DOHH2 (cell line): ENCODE data around the gene CIPC.

ENCODE experiments used
- H3F3A ChIP-seq: fragments of 200-600 bp; sonication (generic), shearing (Covaris generic); 2 replicates; pipeline ENCODE4 v1.6.0; 2016; ENCODE audit warnings: antibody characterized with exemption, mild to moderate bottlenecking; ENCODE audit not compliant: control insufficient read depth, insufficient read depth
- H3K27ac ChIP-seq: fragments of 200-600 bp; sonication (generic); 2 replicates; pipeline ENCODE4 v1.5.1; 2014; ENCODE audit warnings: low read depth, mild to moderate bottlenecking, low read length, moderate library complexity
- H3K27me3 ChIP-seq: fragments of 200-600 bp; sonication (generic); 2 replicates; pipeline ENCODE4 v1.6.1; 2014; ENCODE audit warnings: mild to moderate bottlenecking, low read length, mixed read lengths; ENCODE audit not compliant: control insufficient read depth
- H3K36me3 ChIP-seq: fragments of 200-600 bp; sonication (generic); 2 replicates; pipeline ENCODE4 v1.6.1; 2014; ENCODE audit warnings: mild to moderate bottlenecking, low read length, moderate library complexity, mixed read lengths; ENCODE audit not compliant: control insufficient read depth
- H3K4me1 ChIP-seq: fragments of 200-600 bp; sonication (generic); 2 replicates; pipeline ENCODE4 v1.6.1; 2014; ENCODE audit warnings: mild to moderate bottlenecking, low read length, mixed read lengths; ENCODE audit not compliant: control insufficient read depth
- H3K4me2 ChIP-seq: fragments of 200-600 bp; sonication (generic); 2 replicates; pipeline ENCODE4 v1.6.0; 2014; ENCODE audit warnings: mild to moderate bottlenecking, low read length, moderate library complexity
- H3K4me3 ChIP-seq: fragments of 200-600 bp; sonication (generic); 2 replicates; pipeline ENCODE4 v1.5.1; 2014; ENCODE audit warnings: mild to moderate bottlenecking, low read length, mixed read lengths
- H3K79me2 ChIP-seq: fragments of 200-600 bp; sonication (generic); 2 replicates; pipeline ENCODE4 v1.6.1; 2014; ENCODE audit warnings: mild to moderate bottlenecking, low read length, mixed read lengths; ENCODE audit not compliant: control insufficient read depth
- H3K9me2 ChIP-seq: fragments of 200-600 bp; sonication (generic); replicated peaks from 2 replicates; pipeline ENCODE4 v1.6.1; 2014; ENCODE audit warnings: mild to moderate bottlenecking, low read length, mixed read lengths; ENCODE audit not compliant: control insufficient read depth
- H3K9me3 ChIP-seq: fragments of 200-600 bp; sonication (generic); 2 replicates; pipeline ENCODE4 v1.6.1; 2014; ENCODE audit warnings: antibody characterized with exemption, low read length, mixed read lengths; ENCODE audit not compliant: control insufficient read depth, insufficient read depth
- H4K20me1 ChIP-seq: fragments of 200-600 bp; sonication (generic); 2 replicates; pipeline ENCODE4 v1.6.0; 2014; ENCODE audit warnings: low read depth, mild to moderate bottlenecking, antibody characterized with exemption, low read length, moderate library complexity; ENCODE audit not compliant: control insufficient read depth, insufficient read depth
- EZH2phosphoT487 ChIP-seq: fragments of 200-600 bp; sonication (generic); IDR thresholded peaks from 2 replicates; pipeline ENCODE4 v1.6.1; 2017; ENCODE audit warnings: borderline replicate concordance, mild to moderate bottlenecking, antibody characterized with exemption, low read length, moderate library complexity, mixed read lengths
- TF ChIP-seq, protein P1 (sequence below): fragments of 200-600 bp; sonication (generic); IDR thresholded peaks from one replicate; pipeline ENCODE4 v1.5.1; 2014; ENCODE audit warnings: antibody characterized with exemption, mild to moderate bottlenecking, low read depth, low read length; ENCODE audit not compliant: poor library complexity, severe bottlenecking

CIPC gene

DNA sequence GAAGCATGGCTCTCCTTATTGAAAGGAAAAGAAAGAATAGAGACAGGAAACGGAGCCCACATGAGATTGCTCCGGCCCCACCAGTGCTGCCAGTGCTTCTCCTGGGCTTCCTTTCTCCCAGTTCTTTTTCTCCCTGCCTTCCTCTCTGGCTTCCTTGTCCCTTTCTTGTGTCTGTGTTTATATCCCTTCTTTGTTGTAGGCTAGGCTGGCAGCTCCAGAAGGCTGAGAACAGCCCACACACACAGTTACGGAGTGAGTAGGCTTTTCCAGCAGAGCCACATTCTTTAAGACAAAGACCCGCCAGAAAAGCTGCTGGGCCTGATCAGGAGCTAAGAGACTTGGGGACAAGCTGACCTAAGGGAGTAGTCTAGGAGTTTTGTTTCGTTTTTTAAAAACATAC lies 13.0 kb downstream of the CIPC start:
- Histone ChIP-seq H3K36me3 (peaks cover 90% of the 10 kb centered on the region), H4K20me1 (no peaks in the 10 kb centered on the region), H3K9me3 (no peaks in the 10 kb centered on the region), H3K27ac (no peak overlapping the region), H3K4me3 (no peak overlapping the region), H3K27me3 (no peaks in the 10 kb centered on the region), H3K4me1 (no peaks in the 10 kb centered on the region; the same call in 1 of the 2 replicates), H3F3A (no peaks in the 10 kb centered on the region; the same call in 1 of the 2 replicates), H3K79me2 (peaks cover 3% of the 10 kb centered on the region), H3K4me2 (no peak overlapping the region), H3K9me2 (no peaks in the 10 kb centered on the region)
- no peak for TF ChIP-seq EZH2phosphoT487
- TF ChIP-seq, protein P1, sequence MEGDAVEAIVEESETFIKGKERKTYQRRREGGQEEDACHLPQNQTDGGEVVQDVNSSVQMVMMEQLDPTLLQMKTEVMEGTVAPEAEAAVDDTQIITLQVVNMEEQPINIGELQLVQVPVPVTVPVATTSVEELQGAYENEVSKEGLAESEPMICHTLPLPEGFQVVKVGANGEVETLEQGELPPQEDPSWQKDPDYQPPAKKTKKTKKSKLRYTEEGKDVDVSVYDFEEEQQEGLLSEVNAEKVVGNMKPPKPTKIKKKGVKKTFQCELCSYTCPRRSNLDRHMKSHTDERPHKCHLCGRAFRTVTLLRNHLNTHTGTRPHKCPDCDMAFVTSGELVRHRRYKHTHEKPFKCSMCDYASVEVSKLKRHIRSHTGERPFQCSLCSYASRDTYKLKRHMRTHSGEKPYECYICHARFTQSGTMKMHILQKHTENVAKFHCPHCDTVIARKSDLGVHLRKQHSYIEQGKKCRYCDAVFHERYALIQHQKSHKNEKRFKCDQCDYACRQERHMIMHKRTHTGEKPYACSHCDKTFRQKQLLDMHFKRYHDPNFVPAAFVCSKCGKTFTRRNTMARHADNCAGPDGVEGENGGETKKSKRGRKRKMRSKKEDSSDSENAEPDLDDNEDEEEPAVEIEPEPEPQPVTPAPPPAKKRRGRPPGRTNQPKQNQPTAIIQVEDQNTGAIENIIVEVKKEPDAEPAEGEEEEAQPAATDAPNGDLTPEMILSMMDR, result no peak

DNA sequence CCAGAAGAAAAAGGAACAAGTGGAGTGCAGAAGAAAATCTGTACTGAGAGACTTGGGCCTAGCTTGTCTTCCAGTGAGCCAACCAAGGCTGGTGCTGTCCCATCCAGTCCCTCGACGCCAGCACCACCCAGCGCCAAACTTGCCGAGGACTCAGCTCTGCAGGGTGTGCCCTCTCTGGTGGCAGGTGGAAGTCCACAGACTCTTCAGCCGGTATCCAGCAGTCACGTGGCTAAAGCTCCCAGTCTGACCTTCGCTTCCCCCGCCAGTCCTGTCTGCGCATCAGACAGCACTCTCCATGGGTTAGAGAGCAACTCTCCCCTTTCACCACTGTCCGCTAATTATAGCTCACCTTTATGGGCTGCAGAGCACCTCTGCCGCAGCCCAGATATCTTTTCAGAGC lies 15.6 kb downstream of the CIPC start:
- H3K79me2 ChIP-seq, result no peaks in the 10 kb centered on the region
- H3F3A ChIP-seq, result no peaks in the 10 kb centered on the region
- H3K36me3 ChIP-seq, result peaks cover 82% of the 10 kb centered on the region
- peaks cover 6% of the 10 kb centered on the region for H3K4me1 ChIP-seq
- no peaks in the 10 kb centered on the region for H4K20me1 ChIP-seq
- H3K9me3 ChIP-seq, result no peaks in the 10 kb centered on the region
- no peak overlapping the region for H3K4me3 ChIP-seq
- no peak overlapping the region for H3K27ac ChIP-seq
- H3K9me2 ChIP-seq, result no peaks in the 10 kb centered on the region
- H3K27me3 ChIP-seq, result no peaks in the 10 kb centered on the region
- no peak for TF ChIP-seq EZH2phosphoT487
- TF ChIP-seq, protein P1, result no peak
- no peak overlapping the region for H3K4me2 ChIP-seq

DNA sequence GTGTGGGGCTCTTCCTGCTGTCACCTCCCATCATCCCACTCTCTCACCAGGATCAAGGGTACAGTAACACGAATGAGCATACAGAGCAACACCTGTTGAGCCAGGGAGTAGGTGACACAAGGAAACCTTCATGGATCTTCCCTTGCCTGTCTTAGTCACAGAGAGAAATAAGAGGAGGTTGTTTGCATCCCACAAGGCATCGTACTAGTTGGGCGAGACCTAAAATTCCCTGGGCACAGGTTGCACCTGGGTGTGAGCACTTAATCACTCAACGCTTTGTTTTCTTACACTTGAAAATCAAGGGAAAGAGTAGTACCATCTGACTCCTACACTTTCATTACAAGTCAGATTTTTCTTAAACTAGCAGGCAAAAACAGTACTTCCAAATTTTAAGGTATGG lies 16.6 kb downstream of the CIPC start:
- H3K27ac ChIP-seq, result no peak overlapping the region
- peaks cover under 1% of the 10 kb centered on the region; the same call in 1 of the 2 replicates for H3F3A ChIP-seq
- no peak overlapping the region for H3K4me3 ChIP-seq
- peaks cover 74% of the 10 kb centered on the region for H3K36me3 ChIP-seq
- H3K4me1 ChIP-seq, result peaks cover 15% of the 10 kb centered on the region
- H3K4me2 ChIP-seq, result no peak overlapping the region
- peaks cover under 1% of the 10 kb centered on the region; the same call in 1 of the 2 replicates for H3K79me2 ChIP-seq
- no peak for TF ChIP-seq EZH2phosphoT487
- TF ChIP-seq, protein P1, result no peak
- no peaks in the 10 kb centered on the region for H3K9me3 ChIP-seq
- no peaks in the 10 kb centered on the region for H4K20me1 ChIP-seq
- no peaks in the 10 kb centered on the region for H3K9me2 ChIP-seq
- no peaks in the 10 kb centered on the region for H3K27me3 ChIP-seq
